Measurements from ENCODE around the gene COL9A1. TPM values are rescaled to one million over a fixed set of nuclear protein-coding genes. Genes with fewer than 3 reads are reported as not detected.

The COL9A1 gene
- total RNA-seq, 1 donor from 2014 or later = 4.4 TPM

- DNase-seq = no peak
These were observed 131.6 kb downstream of the COL9A1 start for GRCh38 chr6:70171236-70171635.

GRCh38 chr6:70168681-70169377 lies 134.1 kb downstream of the COL9A1 start:
- DNase-seq = no peak

Other genes starting within 250 kb of the COL9A1 start
- 161 TPM for gene FAM135A, start 110.4 kb upstream of the COL9A1 start, total RNA-seq